CD4-positive, alpha-beta T cell (primary cell): ENCODE data around the gene CAMTA1. TPM values are rescaled to one million over a fixed set of nuclear protein-coding genes. Genes with fewer than 3 reads are reported as not detected.

Experiments used
- ATAC-seq: fragments of 200-7000 bp; cut with Tn5 transposase; one replicate; pipeline ENCODE4 v1.10.0; 2022; ENCODE audit warnings: mild to moderate bottlenecking; ENCODE audit not compliant: poor library complexity
- CTCF ChIA-PET: fragments of 350-600 bp; sonication (Branson Sonifier 250); formaldehyde crosslinking; loops from one replicate; lab custom pipeline; 2021; ENCODE audit warnings: antibody characterized with exemption, inconsistent platforms; lab: Charles Lee
- POLR2A ChIA-PET: fragments of 350-600 bp; sonication (Branson Sonifier 250); formaldehyde crosslinking; loops from one replicate; lab custom pipeline; 2021; ENCODE audit warnings: antibody characterized with exemption, inconsistent platforms; lab: Charles Lee
- DNase-seq, 14 experiments: peaks; one replicate each; pipeline ENCODE4 v3.0.0-alpha.2; 2013 to 2020; ENCODE audit warnings: mixed read lengths in 2 of 14
- H3K27ac ChIP-seq, 2 donors: one replicate each; pipeline versions ENCODE4 v1.5.1 to v1.7.0; 2013; ENCODE audit warnings: low read length in 2 of 2, low read depth in 1 of 2, mild to moderate bottlenecking in 1 of 2
- H3K27me3 ChIP-seq, 2 experiments: 1 replicate in 1 of 2; 2 replicates in 1 of 2; pipeline versions ENCODE4 v1.6.1 to v1.7.0; 2013; ENCODE audit warnings: low read length in 2 of 2, control low read depth in 1 of 2, mild to moderate bottlenecking in 1 of 2, moderate library complexity in 1 of 2; ENCODE audit not compliant: insufficient read depth in 2 of 2, control insufficient read depth in 1 of 2
- H3K36me3 ChIP-seq: one replicate; pipeline ENCODE4 v1.6.1; 2013; ENCODE audit warnings: low read length, control low read depth; ENCODE audit not compliant: insufficient read depth
- H3K4me1 ChIP-seq: one replicate; pipeline ENCODE4 v1.6.1; 2013; ENCODE audit warnings: low read length, control low read depth; ENCODE audit not compliant: insufficient read depth
- H3K4me3 ChIP-seq: one replicate; pipeline ENCODE4 v1.5.1; 2013; ENCODE audit warnings: mild to moderate bottlenecking, low read length, moderate library complexity
- H3K9me3 ChIP-seq, 2 experiments: 1 replicate in 1 of 2; 2 replicates in 1 of 2; pipeline versions ENCODE4 v1.6.1 to v1.7.0; 2013; ENCODE audit warnings: low read length in 2 of 2, mild to moderate bottlenecking in 2 of 2, control low read depth in 1 of 2, moderate library complexity in 1 of 2; ENCODE audit not compliant: control insufficient read depth in 1 of 2, insufficient read depth in 1 of 2
- H3K27ac Mint-ChIP-seq: one replicate; pipeline ENCODE4 v1.8.0; 2020; ENCODE audit warnings: mixed read lengths
- H3K27me3 Mint-ChIP-seq: one replicate; pipeline ENCODE4 v1.8.0; 2021; ENCODE audit warnings: mixed read lengths
- H3K36me3 Mint-ChIP-seq: one replicate; pipeline ENCODE4 v1.8.0; 2021; ENCODE audit warnings: low read depth, mixed read lengths
- H3K4me1 Mint-ChIP-seq: one replicate; pipeline ENCODE4 v1.8.0; 2021; ENCODE audit warnings: low read depth, mixed read lengths
- H3K4me3 Mint-ChIP-seq: one replicate; pipeline ENCODE4 v1.8.0; 2020; ENCODE audit warnings: mild to moderate bottlenecking, mixed read lengths
- H3K9me3 Mint-ChIP-seq: one replicate; pipeline ENCODE4 v1.8.0; 2020; ENCODE audit warnings: mixed read lengths
- intact Hi-C, 2 experiments: fragments of 100-400 bp; cut with DNase I in 1 of 2; cut with micrococcal nuclease in 1 of 2; formaldehyde crosslinking; loops; one replicate each; pipeline versions ENCODE4 v1.15.1 to v1.9.0; 2023 to 2025; cut with DNase I, micrococcal nuclease
- total RNA-seq, 174 experiments: library from RNA in 2 of 174; stranded (reverse) in 2 of 174; gene quantifications; one replicate each; pipeline ENCODE4 v1.2.3 and lab custom pipeline; 2021 to 2026
- TF ChIP-seq, protein P1 (sequence below): fragments of 200-600 bp; IDR thresholded peaks from one replicate; pipeline ENCODE4 v1.8.0; 2022; ENCODE audit warnings: antibody characterized with exemption, mild to moderate bottlenecking

The CAMTA1 gene
- total RNA-seq, 2 experiments from 2014 or later: 38.6 to 39.3 TPM

- ATAC-seq: no peak
- H3K4me3 Mint-ChIP-seq: no peak overlapping the region
- peaks cover 0 to 2% of the 10 kb centered on the region in 2 experiments for H3K27me3 ChIP-seq
- no peaks in the 10 kb centered on the region for H3K4me1 ChIP-seq
- H3K27ac ChIP-seq: no peak overlapping the region
- H3K36me3 Mint-ChIP-seq: no peaks in the 10 kb centered on the region
- H3K9me3 Mint-ChIP-seq: no peaks in the 10 kb centered on the region
- H3K27me3 Mint-ChIP-seq: no peaks in the 10 kb centered on the region
- H3K4me3 ChIP-seq: no peak overlapping the region
- no peaks in the 10 kb centered on the region for H3K36me3 ChIP-seq
- ChIA-PET CTCF (no interaction called here), POLR2A (no interaction called here)
- no peak for DNase-seq
- intact Hi-C loops: no loop called here
- no peaks in the 10 kb centered on the region for H3K4me1 Mint-ChIP-seq
- TF ChIP-seq, protein P1, sequence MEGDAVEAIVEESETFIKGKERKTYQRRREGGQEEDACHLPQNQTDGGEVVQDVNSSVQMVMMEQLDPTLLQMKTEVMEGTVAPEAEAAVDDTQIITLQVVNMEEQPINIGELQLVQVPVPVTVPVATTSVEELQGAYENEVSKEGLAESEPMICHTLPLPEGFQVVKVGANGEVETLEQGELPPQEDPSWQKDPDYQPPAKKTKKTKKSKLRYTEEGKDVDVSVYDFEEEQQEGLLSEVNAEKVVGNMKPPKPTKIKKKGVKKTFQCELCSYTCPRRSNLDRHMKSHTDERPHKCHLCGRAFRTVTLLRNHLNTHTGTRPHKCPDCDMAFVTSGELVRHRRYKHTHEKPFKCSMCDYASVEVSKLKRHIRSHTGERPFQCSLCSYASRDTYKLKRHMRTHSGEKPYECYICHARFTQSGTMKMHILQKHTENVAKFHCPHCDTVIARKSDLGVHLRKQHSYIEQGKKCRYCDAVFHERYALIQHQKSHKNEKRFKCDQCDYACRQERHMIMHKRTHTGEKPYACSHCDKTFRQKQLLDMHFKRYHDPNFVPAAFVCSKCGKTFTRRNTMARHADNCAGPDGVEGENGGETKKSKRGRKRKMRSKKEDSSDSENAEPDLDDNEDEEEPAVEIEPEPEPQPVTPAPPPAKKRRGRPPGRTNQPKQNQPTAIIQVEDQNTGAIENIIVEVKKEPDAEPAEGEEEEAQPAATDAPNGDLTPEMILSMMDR: no peak
- no peak overlapping the region for H3K27ac Mint-ChIP-seq
- peaks cover 0 to 25% of the 10 kb centered on the region in 2 experiments for H3K9me3 ChIP-seq
Measured at GRCh38 chr1:7505094-7505770, 720.0 kb downstream of the CAMTA1 start.

GRCh38 chr1:7505771-7506453 lies 720.7 kb downstream of the CAMTA1 start:
- no peak overlapping the region for H3K4me3 Mint-ChIP-seq
- POLR2A ChIA-PET: no interaction called here

GRCh38 chr1:7506454-7507284 lies 721.4 kb downstream of the CAMTA1 start:
- Histone ChIP-seq H3K36me3 (no peaks in the 10 kb centered on the region), H3K9me3 (peaks cover 0 to 15% of the 10 kb centered on the region in 2 experiments), H3K4me3 (no peak overlapping the region), H3K27ac (no peak overlapping the region), H3K27me3 (peaks cover 0 to 4% of the 10 kb centered on the region in 2 experiments), H3K4me1 (no peaks in the 10 kb centered on the region)
- Mint-ChIP-seq H3K36me3 (no peaks in the 10 kb centered on the region), H3K27ac (no peak overlapping the region), H3K9me3 (no peaks in the 10 kb centered on the region), H3K4me3 (no peak overlapping the region), H3K27me3 (no peaks in the 10 kb centered on the region), H3K4me1 (no peaks in the 10 kb centered on the region)
- TF ChIP-seq, protein P1: no peak
- POLR2A ChIA-PET: no interaction called here
- CTCF ChIA-PET: no interaction called here
- ATAC-seq (no peak), DNase-seq (no peak)
- intact Hi-C loops: no loop called here

More at GRCh38 chr1:7505771-7506453, 720.7 kb downstream of the CAMTA1 start:
- H3K4me1 Mint-ChIP-seq: no peaks in the 10 kb centered on the region
- Histone ChIP-seq H3K27me3 (peaks cover 0 to 2% of the 10 kb centered on the region in 2 experiments), H3K27ac (no peak overlapping the region), H3K4me1 (no peaks in the 10 kb centered on the region), H3K4me3 (no peak overlapping the region), H3K9me3 (peaks cover 0 to 19% of the 10 kb centered on the region in 2 experiments), H3K36me3 (no peaks in the 10 kb centered on the region)
- no peaks in the 10 kb centered on the region for H3K27me3 Mint-ChIP-seq
- CTCF ChIA-PET: no interaction called here
- no peak overlapping the region for H3K27ac Mint-ChIP-seq
- no peaks in the 10 kb centered on the region for H3K36me3 Mint-ChIP-seq
- ATAC-seq: no peak
- TF ChIP-seq, protein P1: no peak
- no peak for DNase-seq
- no peaks in the 10 kb centered on the region for H3K9me3 Mint-ChIP-seq
- intact Hi-C loops: no loop called here
